ENCODE measurements around the gene MAPK8.

MAPK8 gene

GRCh38 chr10:48466611-48467240 is 160.2 kb downstream of the MAPK8 start:
- DNase-seq (ENCODE audit: extremely low read depth, insufficient read length): no peak
- Histone ChIP-seq H3K36me3 (ENCODE audit: control insufficient read depth, insufficient read depth, low read length) (no peaks in the 10 kb centered on the region), H3K4me3 (replicated peaks; ENCODE audit: low read depth, low read length) (no peak overlapping the region), H3K27me3 (replicated peaks; ENCODE audit: control insufficient read depth, insufficient read depth, low read length) (no peaks in the 10 kb centered on the region)
- TF ChIP-seq, protein P1, sequence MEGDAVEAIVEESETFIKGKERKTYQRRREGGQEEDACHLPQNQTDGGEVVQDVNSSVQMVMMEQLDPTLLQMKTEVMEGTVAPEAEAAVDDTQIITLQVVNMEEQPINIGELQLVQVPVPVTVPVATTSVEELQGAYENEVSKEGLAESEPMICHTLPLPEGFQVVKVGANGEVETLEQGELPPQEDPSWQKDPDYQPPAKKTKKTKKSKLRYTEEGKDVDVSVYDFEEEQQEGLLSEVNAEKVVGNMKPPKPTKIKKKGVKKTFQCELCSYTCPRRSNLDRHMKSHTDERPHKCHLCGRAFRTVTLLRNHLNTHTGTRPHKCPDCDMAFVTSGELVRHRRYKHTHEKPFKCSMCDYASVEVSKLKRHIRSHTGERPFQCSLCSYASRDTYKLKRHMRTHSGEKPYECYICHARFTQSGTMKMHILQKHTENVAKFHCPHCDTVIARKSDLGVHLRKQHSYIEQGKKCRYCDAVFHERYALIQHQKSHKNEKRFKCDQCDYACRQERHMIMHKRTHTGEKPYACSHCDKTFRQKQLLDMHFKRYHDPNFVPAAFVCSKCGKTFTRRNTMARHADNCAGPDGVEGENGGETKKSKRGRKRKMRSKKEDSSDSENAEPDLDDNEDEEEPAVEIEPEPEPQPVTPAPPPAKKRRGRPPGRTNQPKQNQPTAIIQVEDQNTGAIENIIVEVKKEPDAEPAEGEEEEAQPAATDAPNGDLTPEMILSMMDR (IDR thresholded peaks at IDR 0.05; ENCODE audit: insufficient read depth, low read length, poor library complexity, severe bottlenecking): no peak

- Histone ChIP-seq H3K4me3 (replicated peaks; ENCODE audit: low read depth, low read length) (no peak overlapping the region), H3K27me3 (replicated peaks; ENCODE audit: control insufficient read depth, insufficient read depth, low read length) (no peaks in the 10 kb centered on the region), H3K36me3 (ENCODE audit: control insufficient read depth, insufficient read depth, low read length) (no peaks in the 10 kb centered on the region)
- no peak for DNase-seq (ENCODE audit: extremely low read depth, insufficient read length)
- TF ChIP-seq, protein P1 (IDR thresholded peaks at IDR 0.05; ENCODE audit: insufficient read depth, low read length, poor library complexity, severe bottlenecking): no peak
Observed at GRCh38 chr10:48467669-48468068, 161.2 kb downstream of the MAPK8 start.

DNA sequence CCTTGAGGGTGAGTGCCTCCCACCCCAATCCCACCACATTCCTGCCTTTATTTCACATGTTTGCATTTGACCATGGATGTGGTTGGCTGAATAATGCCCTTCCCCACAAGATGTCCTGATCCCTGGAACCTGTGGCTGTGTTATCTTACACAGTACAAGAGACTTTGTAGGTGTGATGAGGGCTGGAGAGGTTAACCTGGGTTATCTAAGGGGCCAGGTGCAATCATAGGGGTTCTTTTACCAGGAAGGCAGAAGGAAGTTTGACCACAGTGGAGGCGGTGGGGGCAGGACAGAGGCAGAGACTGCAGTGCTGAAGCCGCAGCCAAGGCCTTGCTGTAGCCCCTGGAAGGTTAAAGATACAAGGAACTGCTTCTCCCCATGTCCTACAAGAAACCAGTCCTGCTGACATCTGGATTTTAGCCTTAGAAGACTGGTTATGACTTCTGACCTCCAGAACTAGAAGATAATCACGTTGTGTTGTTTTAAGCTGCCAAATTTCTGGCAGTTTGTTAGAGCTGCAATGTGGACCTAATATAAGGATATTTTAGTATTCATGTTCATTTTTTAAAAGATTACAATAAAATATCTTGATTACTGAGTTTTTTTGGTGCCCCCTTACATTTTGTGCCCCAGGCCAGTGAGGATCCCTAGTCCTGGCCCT is 161.8 kb downstream of the MAPK8 start:
- Histone ChIP-seq H3K27me3 (replicated peaks; ENCODE audit: control insufficient read depth, insufficient read depth, low read length) (no peaks in the 10 kb centered on the region), H3K36me3 (ENCODE audit: control insufficient read depth, insufficient read depth, low read length) (no peaks in the 10 kb centered on the region), H3K4me3 (replicated peaks; ENCODE audit: low read depth, low read length) (no peak overlapping the region)
- DNase-seq (ENCODE audit: extremely low read depth, insufficient read length): no peak
- TF ChIP-seq, protein P1 (IDR thresholded peaks at IDR 0.05; ENCODE audit: insufficient read depth, low read length, poor library complexity, severe bottlenecking): no peak

DNA sequence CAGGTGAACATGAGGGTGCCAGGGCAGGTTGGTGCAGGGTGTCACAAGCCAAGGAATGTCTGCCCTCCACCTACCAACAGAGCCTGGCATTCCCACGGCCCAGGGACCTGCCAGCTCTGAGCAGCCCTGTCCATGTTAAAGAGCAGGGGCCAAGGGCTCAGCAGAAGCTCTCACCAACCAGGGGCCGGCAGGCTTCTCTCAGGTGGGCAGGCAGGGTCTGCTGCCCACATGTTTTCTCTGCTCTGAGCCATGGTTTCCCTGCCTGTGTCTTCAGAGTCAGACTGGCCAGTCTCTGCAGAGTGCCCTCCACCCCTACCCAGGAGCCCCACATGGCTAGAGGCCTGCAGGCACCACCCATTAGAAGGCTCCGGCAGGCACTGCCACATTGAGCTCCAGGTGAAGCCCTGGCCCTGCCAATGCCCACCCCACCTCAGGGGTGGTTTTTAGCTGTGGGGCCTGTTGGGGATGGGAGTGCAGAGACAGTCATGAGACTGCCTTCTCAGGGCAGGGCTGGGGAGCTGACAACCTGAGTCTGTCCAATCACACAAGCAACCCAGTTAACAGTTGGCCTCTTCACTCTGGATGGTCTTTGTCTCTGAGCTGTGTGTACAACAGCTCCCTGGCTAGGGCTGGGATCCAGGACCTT is 162.5 kb downstream of the MAPK8 start:
- Histone ChIP-seq H3K36me3 (ENCODE audit: control insufficient read depth, insufficient read depth, low read length) (no peaks in the 10 kb centered on the region), H3K4me3 (replicated peaks; ENCODE audit: low read depth, low read length) (no peak overlapping the region), H3K27me3 (replicated peaks; ENCODE audit: control insufficient read depth, insufficient read depth, low read length) (no peaks in the 10 kb centered on the region)
- DNase-seq (ENCODE audit: extremely low read depth, insufficient read length): no peak
- TF ChIP-seq, protein P1 (IDR thresholded peaks at IDR 0.05; ENCODE audit: insufficient read depth, low read length, poor library complexity, severe bottlenecking): no peak

- TF ChIP-seq, protein P1 (IDR thresholded peaks at IDR 0.05; ENCODE audit: insufficient read depth, low read length, poor library complexity, severe bottlenecking): no peak
- DNase-seq (ENCODE audit: extremely low read depth, insufficient read length): no peak
- Histone ChIP-seq H3K36me3 (ENCODE audit: control insufficient read depth, insufficient read depth, low read length) (no peaks in the 10 kb centered on the region), H3K4me3 (replicated peaks; ENCODE audit: low read depth, low read length) (no peak overlapping the region), H3K27me3 (replicated peaks; ENCODE audit: control insufficient read depth, insufficient read depth, low read length) (no peaks in the 10 kb centered on the region)
Observed at GRCh38 chr10:48469516-48470020, 163.1 kb downstream of the MAPK8 start.
